ENCODE data around the gene SNTG2.

The SNTG2 gene

GRCh38 chr2:955829-956731 is 5.4 kb downstream of the SNTG2 start (continued):
- no peak for TF ChIP-seq CSDC2 (CRISPR knock-in tag; IDR thresholded peaks at IDR 0.05)
- TF ChIP-seq ARNTL (CRISPR knock-in tag; IDR thresholded peaks at IDR 0.05; ENCODE audit: borderline replicate concordance, low read depth), result no peak
- TF ChIP-seq TSHZ2 (CRISPR knock-in tag; IDR thresholded peaks at IDR 0.05), result no peak

GRCh38 chr2:959457-959856 is 8.8 kb downstream of the SNTG2 start:
- ATAC-seq, result no peak
- TF ChIP-seq PATZ1 (CRISPR knock-in tag; IDR thresholded peaks at IDR 0.05; ENCODE audit: borderline replicate concordance) (no peak), TCF4 (CRISPR knock-in tag; IDR thresholded peaks at IDR 0.05; ENCODE audit: borderline replicate concordance) (no peak)

- TF ChIP-seq ESRRG (CRISPR knock-in tag; IDR thresholded peaks at IDR 0.05) (no peak), ZFP3 (CRISPR knock-in tag; IDR thresholded peaks at IDR 0.05) (no peak), CREB5 (CRISPR knock-in tag; IDR thresholded peaks at IDR 0.05; ENCODE audit: low read depth) (no peak), POU6F1 (CRISPR knock-in tag; IDR thresholded peaks at IDR 0.05; ENCODE audit: borderline replicate concordance, low read depth) (no peak), ZFP30 (CRISPR knock-in tag; IDR thresholded peaks at IDR 0.05) (no peak), SNAI2 (CRISPR knock-in tag; IDR thresholded peaks at IDR 0.05) (no peak), PPARA (CRISPR knock-in tag; IDR thresholded peaks at IDR 0.05; ENCODE audit: borderline replicate concordance) (no peak), ISL1 (CRISPR knock-in tag; IDR thresholded peaks at IDR 0.05) (no peak), CSDC2 (CRISPR knock-in tag; IDR thresholded peaks at IDR 0.05) (no peak), ARNTL (CRISPR knock-in tag; IDR thresholded peaks at IDR 0.05; ENCODE audit: borderline replicate concordance, low read depth) (no peak), CSRNP3 (CRISPR knock-in tag; IDR thresholded peaks at IDR 0.05) (no peak), TCF4 (CRISPR knock-in tag; IDR thresholded peaks at IDR 0.05; ENCODE audit: borderline replicate concordance) (no peak)
- no peak for ATAC-seq
Observed at GRCh38 chr2:960061-960736, 9.6 kb downstream of the SNTG2 start.

- no peak for ATAC-seq
- no peak for TF ChIP-seq CSDC2 (CRISPR knock-in tag; IDR thresholded peaks at IDR 0.05)
- TF ChIP-seq ZFP30 (CRISPR knock-in tag; IDR thresholded peaks at IDR 0.05), result no peak
- no peak for TF ChIP-seq GLIS3 (CRISPR knock-in tag; IDR thresholded peaks at IDR 0.05)
- TF ChIP-seq OSR1 (CRISPR knock-in tag; IDR thresholded peaks at IDR 0.05), result no peak
- TF ChIP-seq ESRRG (CRISPR knock-in tag; IDR thresholded peaks at IDR 0.05), result no peak
- TF ChIP-seq POU6F1 (CRISPR knock-in tag; IDR thresholded peaks at IDR 0.05; ENCODE audit: borderline replicate concordance, low read depth), result no peak
- no peak for TF ChIP-seq RARB (CRISPR knock-in tag; IDR thresholded peaks at IDR 0.05)
- TF ChIP-seq BACH2 (CRISPR knock-in tag; IDR thresholded peaks at IDR 0.05; ENCODE audit: borderline replicate concordance), result no peak
- no peak for TF ChIP-seq CSRNP3 (CRISPR knock-in tag; IDR thresholded peaks at IDR 0.05)
- no peak for TF ChIP-seq TCF4 (CRISPR knock-in tag; IDR thresholded peaks at IDR 0.05; ENCODE audit: borderline replicate concordance)
- no peak for TF ChIP-seq ARNTL (CRISPR knock-in tag; IDR thresholded peaks at IDR 0.05; ENCODE audit: borderline replicate concordance, low read depth)
- no peak for TF ChIP-seq TOX (CRISPR knock-in tag; IDR thresholded peaks at IDR 0.05; ENCODE audit: borderline replicate concordance)
- TF ChIP-seq ZNF70 (CRISPR knock-in tag; IDR thresholded peaks at IDR 0.05), result no peak
Observed at GRCh38 chr2:961786-962185, 11.1 kb downstream of the SNTG2 start.
